ENCODE data around the gene TUBB4B.
"Not testable (repeated sequence)": the region's sequence is repeated elsewhere in the genome, so short reads cannot be mapped to it uniquely, and the experiment has no call there.

Gene TUBB4B

DNA sequence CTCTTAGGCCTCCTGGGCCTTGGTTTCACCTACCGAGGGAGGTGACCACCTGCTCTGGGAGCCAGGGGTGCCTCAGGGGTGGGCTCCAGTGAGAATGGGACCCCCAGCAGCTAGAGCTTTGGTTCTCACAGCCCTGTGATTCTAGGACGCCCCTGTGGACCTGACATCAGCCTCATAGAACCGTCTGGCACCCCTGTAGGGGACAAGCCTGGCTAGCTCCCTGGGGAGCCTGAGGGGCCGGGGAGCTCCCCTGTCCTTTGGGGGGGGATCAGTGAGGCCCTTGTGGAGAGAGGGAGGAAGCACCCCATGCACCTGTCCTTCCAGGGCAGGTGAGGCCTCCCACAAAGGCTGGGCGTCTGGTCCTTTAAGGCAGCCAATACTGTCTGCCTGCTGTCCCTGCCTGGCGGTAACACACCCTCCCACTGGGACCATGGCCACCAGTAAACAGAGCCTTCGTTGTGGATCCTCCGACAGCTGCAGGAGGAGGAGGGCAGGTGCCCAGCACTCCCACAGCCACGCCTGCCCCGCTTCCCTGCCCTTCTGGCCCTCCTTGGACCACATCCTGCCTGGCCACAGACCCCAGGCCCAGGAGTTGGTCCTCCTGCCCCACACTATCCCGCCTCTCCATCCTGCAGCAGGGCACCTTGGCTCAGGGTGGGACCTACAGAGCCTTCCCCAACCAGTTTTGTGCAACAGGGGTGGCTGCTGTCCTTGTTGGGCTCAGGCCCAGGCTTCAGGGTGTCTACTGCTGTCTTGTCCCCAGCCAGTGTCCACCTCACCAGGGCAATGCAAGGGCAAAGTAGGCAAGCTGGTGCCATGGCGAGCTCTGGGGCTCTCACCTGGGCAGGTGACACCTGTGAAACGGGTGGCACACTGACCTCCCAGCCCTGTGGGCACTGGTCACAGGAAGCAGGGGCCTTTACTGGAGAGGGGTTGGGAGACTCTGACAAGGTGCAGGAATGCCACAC, 3.0 kb upstream of the TUBB4B start:
- no peak for DNase-seq

DNA sequence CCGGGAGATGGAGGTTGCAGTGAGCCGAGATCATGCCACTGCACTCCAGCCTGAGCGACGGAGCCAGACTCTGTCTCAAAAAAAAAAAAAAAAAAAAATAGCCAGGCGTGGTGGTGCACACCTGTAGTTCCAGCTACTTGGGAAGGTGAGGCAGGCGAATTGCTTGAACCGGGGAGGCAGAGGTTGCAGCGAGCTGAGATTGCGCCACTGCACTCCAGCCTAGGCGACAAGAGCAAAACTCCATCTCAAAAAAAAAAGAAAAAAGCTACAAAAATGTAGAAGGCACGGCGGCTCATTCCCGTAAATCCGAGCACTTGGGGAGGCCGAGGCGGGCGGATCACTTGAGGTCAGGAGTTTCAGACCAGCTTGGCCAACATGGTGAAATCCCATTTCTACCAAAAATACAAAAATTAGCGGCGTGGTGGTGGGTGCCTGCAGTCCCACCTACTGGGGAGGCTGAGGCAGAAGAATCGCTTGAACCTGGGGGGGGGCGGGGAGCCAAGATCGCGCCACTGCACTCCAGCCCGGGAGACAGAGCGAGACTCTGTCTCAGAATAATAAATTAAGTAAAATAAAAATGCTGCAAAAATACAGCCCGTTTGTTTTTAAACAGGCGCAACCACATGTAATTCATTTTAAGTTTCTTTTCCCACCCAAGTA, 1.4 kb upstream of the TUBB4B start:
- DNase-seq = not testable (repeated sequence)

DNA sequence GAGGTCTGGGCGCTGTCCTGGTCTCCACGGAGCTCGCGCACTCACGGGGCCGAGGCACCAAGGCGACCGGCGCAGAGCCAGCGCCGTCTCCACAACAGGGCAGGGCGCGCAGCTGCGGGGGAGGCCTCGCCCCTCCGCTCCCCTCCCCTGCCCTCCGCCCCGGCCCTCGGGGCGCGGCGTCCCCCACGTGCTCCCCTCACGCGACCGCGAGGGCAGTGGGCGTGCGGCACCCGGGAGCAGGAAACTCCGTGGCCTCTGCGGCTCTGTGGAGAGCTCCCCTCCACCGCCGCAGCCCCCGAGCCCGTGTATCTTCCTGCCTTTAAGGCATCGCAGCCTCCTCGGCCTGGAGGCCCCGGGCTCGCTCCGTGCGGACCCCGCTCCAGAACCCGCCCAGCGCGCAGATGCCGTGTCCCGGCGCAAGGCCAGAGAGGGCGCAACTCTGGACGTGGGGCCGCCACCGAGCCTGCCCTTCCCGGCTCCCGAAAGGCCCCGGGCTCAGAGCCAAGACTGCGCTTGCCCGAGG, 708 bp upstream of the TUBB4B start:
- peak; percentile 57 to 66 for DNase-seq

GRCh38 chr9:137241490-137242268, 592 bp downstream of the TUBB4B start:
- peak; percentile 64 to 72 for DNase-seq

GRCh38 chr9:137242269-137243203, 1.4 kb downstream of the TUBB4B start:
- DNase-seq = no peak

DNA sequence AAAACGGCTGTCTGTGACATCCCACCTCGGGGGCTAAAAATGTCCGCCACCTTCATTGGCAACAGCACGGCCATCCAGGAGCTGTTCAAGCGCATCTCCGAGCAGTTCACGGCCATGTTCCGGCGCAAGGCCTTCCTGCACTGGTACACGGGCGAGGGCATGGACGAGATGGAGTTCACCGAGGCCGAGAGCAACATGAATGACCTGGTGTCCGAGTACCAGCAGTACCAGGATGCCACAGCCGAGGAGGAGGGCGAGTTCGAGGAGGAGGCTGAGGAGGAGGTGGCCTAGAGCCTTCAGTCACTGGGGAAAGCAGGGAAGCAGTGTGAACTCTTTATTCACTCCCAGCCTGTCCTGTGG, 2.2 kb downstream of the TUBB4B start:
- DNase-seq = not testable (repeated sequence)

DNA sequence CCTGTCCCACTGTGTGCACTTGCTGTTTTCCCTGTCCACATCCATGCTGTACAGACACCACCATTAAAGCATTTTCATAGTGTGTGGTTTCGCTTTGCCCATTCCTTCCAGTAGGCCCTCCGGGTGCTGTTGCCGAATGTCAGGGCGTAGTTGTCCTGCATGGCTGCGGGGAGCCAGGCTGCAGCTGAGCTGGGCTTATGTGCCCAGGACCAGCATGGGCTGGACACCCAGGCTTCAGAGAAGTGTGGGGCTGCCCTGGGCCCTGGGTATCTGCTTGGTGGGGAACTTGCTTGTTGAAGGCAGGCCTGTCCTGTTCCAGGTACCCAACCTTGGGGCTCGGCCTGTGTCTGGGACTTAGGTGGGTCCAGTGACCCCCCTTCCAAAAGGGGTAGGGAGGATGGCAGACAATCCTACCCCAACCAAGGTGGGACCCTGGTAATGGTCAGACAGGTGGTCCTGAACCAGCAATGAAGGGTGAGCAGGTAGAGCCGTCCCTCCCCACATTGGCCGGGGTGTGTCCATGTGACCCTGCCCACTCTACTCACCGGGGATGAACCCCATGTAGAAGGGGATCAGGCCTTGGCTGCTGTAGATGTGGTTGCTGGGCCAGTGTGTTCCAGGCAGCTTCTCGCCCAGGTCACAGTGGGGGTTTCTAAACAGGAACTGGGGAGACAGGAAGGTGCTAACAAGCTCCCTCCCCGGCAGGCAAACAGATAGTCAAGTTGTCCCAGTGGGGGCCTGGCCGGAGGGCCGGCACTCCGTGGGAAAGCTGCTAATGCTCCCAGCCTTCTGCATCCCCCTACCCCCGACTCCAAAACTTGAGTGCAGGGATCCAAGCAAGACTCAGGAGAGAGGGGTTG, 2.8 kb downstream of the TUBB4B start:
- DNase-seq = no peak

DNA sequence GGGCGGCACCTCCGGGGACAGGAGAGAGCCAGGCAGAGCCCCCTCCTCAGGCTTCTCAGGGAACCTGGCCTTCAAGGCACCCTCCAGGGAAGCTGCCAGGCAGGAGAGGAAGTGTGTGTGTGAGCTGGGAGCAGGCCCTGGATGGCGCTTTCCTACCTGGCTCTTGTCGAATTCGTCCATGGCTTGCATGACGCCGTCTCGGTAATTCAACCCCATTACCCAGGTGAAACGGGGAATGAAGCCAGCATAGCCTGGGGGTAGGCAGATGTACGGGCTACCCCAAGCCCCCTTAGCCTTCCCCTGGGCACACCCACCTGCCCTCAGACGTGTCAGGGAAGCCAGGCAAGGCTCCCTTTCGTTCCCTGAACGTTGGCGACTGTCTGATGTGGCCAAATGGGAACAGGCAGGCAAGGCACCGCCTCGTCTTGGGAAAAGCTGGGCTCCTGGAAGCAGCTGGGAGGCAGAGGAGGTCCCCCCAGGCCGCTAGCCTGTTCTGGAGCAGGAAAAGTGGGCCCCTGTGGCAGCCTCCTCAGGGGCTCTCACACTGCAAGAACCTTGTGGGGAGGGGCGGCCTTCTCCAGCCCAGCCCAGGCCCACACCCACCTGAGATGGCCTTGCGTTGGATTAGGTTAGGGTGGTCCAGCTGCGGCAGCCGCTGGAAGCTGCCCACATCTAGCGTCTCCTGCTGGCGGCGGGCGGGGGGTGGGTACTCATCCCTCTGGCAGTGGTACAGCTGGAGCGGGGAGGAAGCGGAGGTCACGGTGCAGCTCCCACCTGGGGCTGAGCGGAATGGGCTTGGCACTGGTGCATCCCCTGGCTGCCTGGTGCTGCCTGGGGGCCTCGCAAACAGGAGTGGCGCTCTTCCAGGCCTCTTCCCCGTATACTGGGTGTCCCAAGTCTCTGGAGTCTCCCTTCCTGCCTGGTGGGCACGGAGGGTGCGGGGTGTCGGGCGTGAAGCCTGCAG, 3.7 kb downstream of the TUBB4B start:
- DNase-seq = no peak

GRCh38 chr9:137245450-137246421, 4.6 kb downstream of the TUBB4B start:
- DNase-seq = no peak

DNA sequence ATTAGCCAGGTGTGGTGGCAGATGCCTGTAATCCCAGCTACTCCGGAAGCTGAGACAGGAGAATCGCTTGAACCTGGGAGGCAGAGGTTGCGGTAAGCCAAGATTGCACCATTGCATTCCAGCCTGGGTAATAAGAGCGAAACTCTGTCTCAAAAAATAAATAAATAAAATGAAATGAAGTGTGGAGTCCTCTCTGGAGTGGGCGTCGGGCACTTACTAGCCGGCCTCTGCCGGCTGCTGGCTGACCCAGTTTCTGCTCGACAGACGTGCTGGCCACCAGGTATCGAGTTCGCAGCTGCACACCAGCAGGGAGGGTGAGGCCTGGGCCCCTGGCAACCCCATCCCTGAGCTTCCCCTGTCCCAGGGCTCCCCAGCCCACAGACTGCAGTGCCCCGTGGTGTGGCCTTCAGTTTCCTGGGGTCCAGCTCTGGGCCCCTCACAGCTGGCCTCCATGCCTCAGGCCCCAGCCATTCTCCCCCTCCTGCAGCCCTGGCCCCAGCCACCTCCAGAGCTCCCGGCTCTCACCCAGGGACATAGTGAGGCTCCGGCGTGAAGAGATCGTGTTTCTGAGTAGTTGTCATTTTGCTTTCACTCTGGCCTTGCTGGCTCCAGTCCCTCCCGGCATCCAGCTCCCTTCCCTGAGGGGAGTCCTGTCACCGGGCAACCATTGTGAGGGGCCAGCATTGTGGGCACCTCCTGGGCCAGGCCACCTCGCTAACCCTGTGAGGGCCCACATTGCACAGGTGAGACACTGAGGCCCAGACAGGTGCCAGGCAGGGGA, 6.2 kb downstream of the TUBB4B start:
- no peak for DNase-seq

DNA sequence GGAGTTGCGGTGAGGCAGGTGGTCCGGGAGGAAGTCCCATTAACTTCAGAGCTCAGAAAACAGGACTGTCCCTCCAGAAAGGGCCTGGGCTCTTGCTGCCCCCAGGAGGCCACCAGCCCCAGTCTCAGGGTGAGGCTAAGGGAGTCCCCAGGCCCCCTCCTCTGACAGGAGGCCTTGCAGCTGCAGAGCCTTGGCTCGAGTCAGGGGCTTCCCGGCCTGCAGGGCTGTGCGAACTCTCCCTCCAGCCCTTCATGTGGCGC, 6.8 kb downstream of the TUBB4B start:
- no peak for DNase-seq

GRCh38 chr9:137250329-137251193, 9.5 kb downstream of the TUBB4B start:
- DNase-seq = no peak

DNA sequence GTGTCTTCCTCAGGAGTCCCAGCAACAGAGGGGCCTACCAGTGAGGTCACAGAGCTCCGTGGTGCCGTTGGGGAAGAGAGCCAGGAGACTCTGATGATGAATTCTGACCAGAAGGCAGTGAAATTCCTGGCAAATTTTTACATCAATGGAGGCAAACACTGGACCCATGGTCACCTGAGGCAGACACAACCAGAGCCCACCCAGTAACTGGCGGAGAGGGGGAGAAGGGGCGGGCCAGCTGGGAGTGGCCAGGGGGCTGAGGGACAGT, 10.0 kb downstream of the TUBB4B start, which contains the start of gene STPG3:
Gene STPG3, plus strand, starts transcription at position 93 of the 268 bp plus-strand sequence. Its CDS starts 1 bp downstream, at position 94.
- no peak for DNase-seq

DNA sequence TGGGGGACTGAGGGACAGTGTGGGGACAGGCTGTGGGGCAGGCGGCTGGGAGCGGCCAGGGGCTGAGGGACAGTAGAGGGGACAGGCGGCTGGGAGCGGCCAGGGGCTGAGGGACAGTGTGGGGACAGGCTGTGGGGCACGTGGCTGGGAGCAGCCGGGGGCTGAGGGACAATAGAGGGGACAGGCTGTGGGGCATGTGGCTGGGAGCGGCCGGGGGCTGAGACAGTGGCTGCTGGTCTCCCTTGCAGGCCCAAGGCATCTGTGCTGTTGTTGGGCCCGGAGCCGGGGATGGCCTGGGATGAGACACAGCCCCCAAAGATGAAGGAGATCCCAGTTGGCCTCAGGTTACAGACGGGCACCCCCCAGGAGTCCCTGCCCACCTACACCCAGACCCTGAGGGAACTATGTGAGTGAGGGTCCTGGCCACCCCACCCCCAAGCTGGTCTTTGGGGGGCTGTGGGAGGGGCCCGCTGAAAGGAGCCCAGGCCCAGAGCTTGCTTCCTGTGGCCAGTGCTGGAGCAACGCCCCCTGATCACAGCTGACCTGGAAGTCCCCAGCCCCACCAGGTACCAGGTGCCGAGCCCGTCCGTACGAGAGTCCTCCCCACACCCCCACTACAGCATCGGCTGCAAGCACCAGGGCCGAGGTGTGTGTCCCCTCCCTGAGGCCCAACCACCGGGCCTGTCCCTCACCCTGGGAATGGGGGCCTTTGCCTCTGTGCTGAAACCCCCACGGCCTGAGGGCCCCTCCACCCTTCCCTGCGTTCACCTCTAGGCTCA, 10.6 kb downstream of the TUBB4B start:
- no peak for DNase-seq

DNA sequence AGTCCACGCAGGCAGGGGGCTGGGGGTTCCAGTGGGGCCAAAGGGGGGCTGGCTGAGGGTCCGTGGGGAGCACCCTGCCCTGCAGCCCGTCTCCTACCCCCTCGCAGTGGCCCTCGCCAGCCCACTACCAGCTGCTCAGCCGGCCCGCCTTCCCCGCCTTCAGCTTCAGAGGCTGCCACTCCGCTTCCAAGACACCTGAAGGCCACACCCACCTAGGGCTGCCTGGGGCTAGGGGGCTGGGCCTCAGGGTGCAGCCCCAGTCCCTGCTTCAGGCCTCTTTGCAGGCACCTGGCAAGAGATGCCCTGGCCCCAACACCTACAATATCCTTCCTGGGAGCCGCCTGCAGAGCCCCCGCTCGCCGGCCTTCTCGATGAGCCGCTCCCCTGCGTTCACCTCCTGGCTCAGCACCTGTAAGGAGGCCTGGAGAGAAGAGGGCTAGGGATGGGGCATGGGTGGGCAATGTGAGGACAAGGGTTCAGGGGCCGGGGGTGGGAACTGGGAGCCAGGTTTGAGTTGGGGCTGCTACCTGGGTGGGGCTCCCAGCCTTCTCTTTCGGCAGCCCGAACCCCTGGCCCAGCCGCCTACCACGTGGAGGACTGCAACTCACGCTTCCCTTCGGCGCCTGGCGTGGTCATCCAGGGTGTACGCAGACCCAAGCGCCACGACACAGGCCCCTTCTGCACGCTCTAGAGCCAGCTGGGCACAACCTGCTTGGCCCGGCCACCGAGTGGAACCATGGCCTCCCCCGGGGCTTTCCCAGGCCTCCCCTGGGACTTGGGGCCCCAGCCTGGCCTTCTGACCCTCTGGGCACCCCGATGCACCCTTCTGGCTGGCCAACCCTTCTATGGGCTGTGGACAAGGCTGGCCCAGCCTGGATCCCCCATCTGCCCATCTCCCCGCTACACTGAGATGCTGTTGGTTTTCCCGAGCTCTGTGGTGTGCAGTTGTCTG, 11.7 kb downstream of the TUBB4B start:
- no peak for DNase-seq
